Mucosa of descending colon (tissue), 3 donors: Measurements from ENCODE around the gene NPHP4. TPM values are rescaled to one million over a fixed set of nuclear protein-coding genes. Genes with fewer than 3 reads are reported as not detected.

Experiments used
- ATAC-seq: fragments of 200-7000 bp; cut with Tn5 transposase; one replicate; pipeline ENCODE4 v1.9.1; 2020; ENCODE audit warnings: mild to moderate bottlenecking, moderate library complexity
- DNase-seq, 3 donors: peaks; one replicate each; pipeline ENCODE4 v3.0.0-alpha.2; 2020
- H3K36me3 ChIP-seq: fragments of 200-600 bp; one replicate; pipeline ENCODE4 v1.8.0; 2021; ENCODE audit warnings: low read depth, mild to moderate bottlenecking
- H3K4me1 ChIP-seq: fragments of 200-600 bp; one replicate; pipeline ENCODE4 v1.8.0; 2021; ENCODE audit warnings: low read depth, mild to moderate bottlenecking
- H3K4me3 ChIP-seq: fragments of 200-600 bp; one replicate; pipeline ENCODE4 v1.8.0; 2021; ENCODE audit warnings: mild to moderate bottlenecking
- H3K9me3 ChIP-seq: fragments of 200-600 bp; one replicate; pipeline ENCODE4 v1.8.0; 2021; ENCODE audit warnings: mild to moderate bottlenecking
- intact Hi-C, 2 donors: fragments of 100-400 bp; cut with DNase I in 1 of 2; cut with micrococcal nuclease in 1 of 2; formaldehyde crosslinking; loops; one replicate each; pipeline versions ENCODE4 v1.11.0 to v1.11.1; 2022; cut with DNase I, micrococcal nuclease
- total RNA-seq, 3 donors: library from RNA; stranded (reverse); fragmentation: NEBNext Ultra II Directional in 2 of 3; extraction: Animal tissue kit (Norgen Biotek cat#: 25700) in 2 of 3; gene quantifications; one replicate each; pipeline versions ENCODE4 v1.2.1 to v1.2.4, GENCODE V29; 2021 to 2023
- TF ChIP-seq, protein P1 (sequence below): fragments of 200-600 bp; IDR thresholded peaks from one replicate; pipeline ENCODE4 v1.8.0; 2022; ENCODE audit warnings: antibody characterized with exemption, mild to moderate bottlenecking
- donor health status: DM: no; HTN: no; CAD: no; lungs with moderate emphysema.
- donor health status: DM: no; HTN: no; CAD: no.
- donor health status: DM: no; HTN: yes; CAD: no.

The NPHP4 gene
- total RNA-seq, 3 donors from 2014 or later, result 7.5 to 12.2 (median 10.3) TPM

DNA sequence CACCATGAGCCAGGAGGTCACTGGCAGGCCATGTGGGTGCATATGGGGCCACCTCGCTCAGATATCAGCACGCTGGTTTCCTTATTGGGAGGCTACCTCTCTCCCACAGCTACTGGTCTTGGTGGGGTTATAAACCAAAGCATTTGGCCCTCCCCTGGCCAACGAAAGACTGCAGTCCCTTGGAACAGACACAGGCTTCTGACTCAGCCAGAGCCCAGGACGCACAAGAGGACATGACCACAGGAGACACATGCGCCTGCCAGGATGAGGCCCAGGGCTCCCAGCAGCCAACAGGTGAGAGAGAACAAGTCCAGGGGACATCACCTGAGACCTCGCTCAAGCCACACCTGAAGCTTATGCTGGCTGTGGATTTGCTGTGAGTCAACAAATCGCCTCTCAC, 13.8 kb downstream of the NPHP4 start:
- no peak for ATAC-seq
- TF ChIP-seq, protein P1, sequence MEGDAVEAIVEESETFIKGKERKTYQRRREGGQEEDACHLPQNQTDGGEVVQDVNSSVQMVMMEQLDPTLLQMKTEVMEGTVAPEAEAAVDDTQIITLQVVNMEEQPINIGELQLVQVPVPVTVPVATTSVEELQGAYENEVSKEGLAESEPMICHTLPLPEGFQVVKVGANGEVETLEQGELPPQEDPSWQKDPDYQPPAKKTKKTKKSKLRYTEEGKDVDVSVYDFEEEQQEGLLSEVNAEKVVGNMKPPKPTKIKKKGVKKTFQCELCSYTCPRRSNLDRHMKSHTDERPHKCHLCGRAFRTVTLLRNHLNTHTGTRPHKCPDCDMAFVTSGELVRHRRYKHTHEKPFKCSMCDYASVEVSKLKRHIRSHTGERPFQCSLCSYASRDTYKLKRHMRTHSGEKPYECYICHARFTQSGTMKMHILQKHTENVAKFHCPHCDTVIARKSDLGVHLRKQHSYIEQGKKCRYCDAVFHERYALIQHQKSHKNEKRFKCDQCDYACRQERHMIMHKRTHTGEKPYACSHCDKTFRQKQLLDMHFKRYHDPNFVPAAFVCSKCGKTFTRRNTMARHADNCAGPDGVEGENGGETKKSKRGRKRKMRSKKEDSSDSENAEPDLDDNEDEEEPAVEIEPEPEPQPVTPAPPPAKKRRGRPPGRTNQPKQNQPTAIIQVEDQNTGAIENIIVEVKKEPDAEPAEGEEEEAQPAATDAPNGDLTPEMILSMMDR, result no peak
- Histone ChIP-seq H3K4me3 (no peak overlapping the region), H3K36me3 (no peaks in the 10 kb centered on the region), H3K4me1 (no peaks in the 10 kb centered on the region), H3K9me3 (no peaks in the 10 kb centered on the region)
- intact Hi-C loops, result no loop called here
- DNase-seq, result no peak

DNA sequence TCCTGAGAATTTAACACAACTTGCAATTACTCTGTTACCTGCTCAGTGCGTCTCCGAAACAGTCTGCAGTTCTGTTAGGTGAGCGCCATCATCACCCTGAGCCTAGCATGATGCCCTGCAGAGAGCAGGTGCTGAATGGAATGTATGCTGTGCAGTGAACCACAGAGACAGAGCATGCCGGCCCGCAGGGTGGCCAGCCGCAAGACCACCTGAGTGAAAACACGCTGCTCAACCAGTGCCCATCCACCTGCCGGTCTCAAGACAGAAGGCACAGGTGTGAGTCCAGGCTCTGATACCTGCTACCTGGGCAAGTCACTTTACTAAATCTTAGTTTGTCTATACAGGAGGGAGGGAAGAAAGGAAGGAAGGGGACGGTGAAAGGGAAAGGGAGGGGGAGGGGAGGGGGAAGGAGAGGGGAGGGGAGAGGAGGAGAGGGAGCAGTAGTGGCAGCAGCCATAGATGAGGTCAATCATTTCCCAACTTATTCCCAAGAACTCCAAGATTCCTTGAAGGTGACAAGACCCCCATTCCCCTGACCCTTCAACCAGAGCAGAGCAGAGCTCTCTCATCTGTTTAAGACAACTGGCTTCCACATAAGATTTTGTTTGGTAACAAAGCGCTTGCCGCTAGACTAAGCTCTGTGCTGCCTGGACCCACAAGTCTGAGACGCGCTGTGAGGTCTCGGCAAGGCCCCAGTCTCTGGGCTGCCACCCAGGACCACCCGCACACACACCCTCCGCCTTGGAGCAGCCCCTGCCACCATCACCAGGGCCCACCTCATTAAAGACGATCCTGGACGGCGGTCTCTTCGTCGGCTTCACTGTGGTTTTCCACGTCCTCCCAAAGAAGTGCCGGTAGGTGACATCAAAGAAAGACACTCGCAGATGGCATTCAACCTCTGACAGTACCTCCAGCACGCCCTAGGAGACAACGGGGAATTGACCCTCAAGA, 14.5 kb downstream of the NPHP4 start:
- ATAC-seq, result no peak
- TF ChIP-seq, protein P1, result no peak
- Histone ChIP-seq H3K9me3 (no peaks in the 10 kb centered on the region), H3K4me3 (no peak overlapping the region), H3K36me3 (no peaks in the 10 kb centered on the region), H3K4me1 (no peaks in the 10 kb centered on the region)
- no peak for DNase-seq
- intact Hi-C loops, result no loop called here

DNA sequence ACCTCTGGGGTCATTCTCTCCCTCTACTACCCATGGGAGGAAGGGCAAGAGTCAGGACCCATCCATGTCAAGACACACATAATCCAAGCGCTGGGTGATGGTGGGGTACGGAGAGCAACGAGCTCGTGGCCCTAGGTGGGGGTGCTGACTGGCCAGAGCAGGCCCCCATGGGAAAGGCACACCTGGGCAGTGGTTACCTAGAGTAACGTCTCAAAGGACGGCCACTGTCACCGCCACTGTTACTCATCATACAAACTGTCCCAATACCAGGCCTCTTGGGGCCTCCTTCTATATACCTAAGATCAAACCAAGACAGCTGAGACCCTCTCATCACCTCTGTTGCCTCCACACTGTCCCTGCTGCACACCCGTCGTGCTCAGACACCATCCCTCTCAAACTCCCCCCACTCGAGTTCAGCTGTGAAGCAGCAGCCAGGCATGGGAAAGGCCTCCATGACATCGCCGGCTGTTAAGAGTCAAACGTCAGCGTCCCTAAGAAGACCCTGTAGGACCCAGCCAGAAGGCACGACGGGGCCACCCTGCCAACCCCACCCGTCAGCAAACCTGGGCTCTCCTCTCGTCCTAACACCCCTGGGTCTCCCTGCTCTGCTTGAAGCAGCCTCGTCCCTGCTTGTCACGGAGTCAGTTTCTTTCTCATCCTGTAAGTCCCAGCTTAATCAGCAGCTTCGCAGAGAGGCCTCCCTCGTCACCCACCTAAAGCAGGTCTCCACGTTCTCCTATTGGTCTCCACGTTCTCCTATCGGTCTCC, 15.3 kb downstream of the NPHP4 start:
- intact Hi-C loops, result no loop called here
- TF ChIP-seq, protein P1, result no peak
- DNase-seq (no peak), ATAC-seq (no peak)
- Histone ChIP-seq H3K4me1 (no peaks in the 10 kb centered on the region), H3K9me3 (no peaks in the 10 kb centered on the region), H3K36me3 (no peaks in the 10 kb centered on the region), H3K4me3 (no peak overlapping the region)

DNA sequence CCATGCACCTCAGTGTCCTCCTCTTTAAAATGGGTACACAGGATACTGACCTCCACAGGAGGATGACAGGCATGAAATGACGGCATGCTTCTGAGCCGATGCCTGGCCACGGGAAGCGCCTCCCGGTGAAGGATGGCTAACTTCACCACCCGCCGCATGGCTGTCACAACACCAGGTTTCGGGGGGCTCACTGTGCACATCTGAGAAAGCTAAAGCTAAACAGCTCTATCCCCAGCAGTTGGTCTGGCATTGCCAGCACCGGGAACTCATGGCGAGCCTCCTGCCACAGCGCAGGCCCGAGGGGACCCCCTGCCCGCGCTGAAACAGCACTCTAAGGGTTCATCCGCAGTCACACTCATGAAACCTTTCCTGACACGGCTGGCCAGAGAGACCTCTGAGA, 16.0 kb downstream of the NPHP4 start:
- intact Hi-C loops, result no loop called here
- Histone ChIP-seq H3K36me3 (no peaks in the 10 kb centered on the region), H3K4me3 (no peak overlapping the region), H3K9me3 (no peaks in the 10 kb centered on the region), H3K4me1 (no peaks in the 10 kb centered on the region)
- ATAC-seq (no peak), DNase-seq (peak in 1 of 3 donors; percentile 35)
- TF ChIP-seq, protein P1, result no peak

DNA sequence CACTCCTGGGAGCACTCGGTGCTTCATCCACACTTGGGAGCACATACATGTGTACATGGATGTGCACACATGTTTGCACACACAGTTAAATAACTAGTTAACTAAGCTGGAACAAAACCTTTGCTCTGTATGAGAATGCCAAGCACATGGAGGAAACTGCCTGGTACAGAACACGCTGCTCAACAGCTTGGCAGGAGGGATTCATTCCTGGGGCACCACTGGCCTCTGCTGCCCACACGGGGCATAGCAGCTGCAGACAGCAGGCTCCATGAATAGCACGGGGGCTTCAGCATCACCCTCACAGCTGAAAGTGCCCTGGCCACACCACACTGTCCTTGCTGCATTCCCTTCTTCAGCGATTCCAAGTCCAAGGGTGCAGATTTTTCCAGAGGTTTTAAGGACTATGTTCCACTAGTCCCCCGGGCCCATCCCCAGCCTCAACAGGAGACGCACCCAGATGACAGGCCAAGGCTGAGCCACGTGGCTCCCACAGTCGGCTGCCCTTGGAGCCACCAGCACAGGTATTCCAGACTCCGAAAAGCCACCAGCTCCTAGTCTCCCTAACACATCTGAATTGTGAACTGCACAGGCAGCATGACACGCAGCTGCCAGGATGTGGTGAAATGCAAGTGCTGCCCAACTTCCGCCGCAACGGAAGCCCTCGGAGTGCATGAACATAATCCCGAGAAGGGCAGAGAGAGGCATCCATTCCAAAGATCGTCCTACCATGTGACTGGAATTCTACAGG, 16.9 kb downstream of the NPHP4 start:
- ATAC-seq, result peak; percentile 87
- intact Hi-C loops, result no loop called here
- Histone ChIP-seq H3K4me1 (peaks cover 7% of the 10 kb centered on the region), H3K36me3 (no peaks in the 10 kb centered on the region), H3K9me3 (no peaks in the 10 kb centered on the region), H3K4me3 (no peak overlapping the region)
- TF ChIP-seq, protein P1, result peak; percentile 72
- DNase-seq, result peak; percentile 60 to 70 (median 69)
